ENCODE data around the gene CCN2. TPM values are rescaled to one million over a fixed set of nuclear protein-coding genes. Genes with fewer than 3 reads are reported as not detected.
A peak's percentile ranks its signal among the peaks of the same experiment; 100 is the strongest.

Gene CCN2
- total and polyA plus RNA-seq, 12 donors = 6.1 to 71.3 (median 40.7) TPM

DNA sequence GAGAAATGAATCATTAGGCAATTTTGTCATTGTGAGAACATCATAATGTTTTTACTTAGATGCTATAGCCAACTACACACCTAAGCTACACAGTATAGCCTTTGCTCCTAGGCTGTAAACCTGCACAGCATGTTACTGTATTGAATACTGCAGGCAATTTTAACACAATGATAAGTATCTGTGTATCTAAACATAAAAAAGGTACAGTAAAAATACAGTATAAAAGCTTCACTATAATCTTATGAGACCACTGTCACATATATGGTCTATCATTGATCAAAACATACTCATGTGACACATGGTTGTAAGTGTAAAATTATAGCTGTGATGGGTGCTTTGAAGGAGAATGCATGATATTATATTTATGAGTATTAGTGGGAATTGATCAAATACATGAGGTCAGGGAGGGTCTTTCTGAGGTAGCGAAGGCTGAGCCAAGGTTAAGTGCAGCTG, 29.2 kb upstream of the CCN2 start:
- no peaks in the 10 kb centered on the region for H3K27me3 ChIP-seq
- no peak for ATAC-seq
- H3K27ac ChIP-seq = no peak overlapping the region
- H3K4me3 ChIP-seq = no peak overlapping the region
- H3K9me3 ChIP-seq = no peaks in the 10 kb centered on the region
- 97 to 98% methylated on average over 1 of the region's 1 CpG for WGBS, 2 donors
- TF ChIP-seq, protein P1, sequence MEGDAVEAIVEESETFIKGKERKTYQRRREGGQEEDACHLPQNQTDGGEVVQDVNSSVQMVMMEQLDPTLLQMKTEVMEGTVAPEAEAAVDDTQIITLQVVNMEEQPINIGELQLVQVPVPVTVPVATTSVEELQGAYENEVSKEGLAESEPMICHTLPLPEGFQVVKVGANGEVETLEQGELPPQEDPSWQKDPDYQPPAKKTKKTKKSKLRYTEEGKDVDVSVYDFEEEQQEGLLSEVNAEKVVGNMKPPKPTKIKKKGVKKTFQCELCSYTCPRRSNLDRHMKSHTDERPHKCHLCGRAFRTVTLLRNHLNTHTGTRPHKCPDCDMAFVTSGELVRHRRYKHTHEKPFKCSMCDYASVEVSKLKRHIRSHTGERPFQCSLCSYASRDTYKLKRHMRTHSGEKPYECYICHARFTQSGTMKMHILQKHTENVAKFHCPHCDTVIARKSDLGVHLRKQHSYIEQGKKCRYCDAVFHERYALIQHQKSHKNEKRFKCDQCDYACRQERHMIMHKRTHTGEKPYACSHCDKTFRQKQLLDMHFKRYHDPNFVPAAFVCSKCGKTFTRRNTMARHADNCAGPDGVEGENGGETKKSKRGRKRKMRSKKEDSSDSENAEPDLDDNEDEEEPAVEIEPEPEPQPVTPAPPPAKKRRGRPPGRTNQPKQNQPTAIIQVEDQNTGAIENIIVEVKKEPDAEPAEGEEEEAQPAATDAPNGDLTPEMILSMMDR (IDR thresholded peaks at IDR 0.05) = no peak
- no peak for DNase-seq
- H3K36me3 ChIP-seq = no peaks in the 10 kb centered on the region
- H3K4me1 ChIP-seq = peaks cover 0 to 36% (median 9%) of the 10 kb centered on the region in 9 donors
- intact Hi-C loops (cut with DNase I) = no loop called here

DNA sequence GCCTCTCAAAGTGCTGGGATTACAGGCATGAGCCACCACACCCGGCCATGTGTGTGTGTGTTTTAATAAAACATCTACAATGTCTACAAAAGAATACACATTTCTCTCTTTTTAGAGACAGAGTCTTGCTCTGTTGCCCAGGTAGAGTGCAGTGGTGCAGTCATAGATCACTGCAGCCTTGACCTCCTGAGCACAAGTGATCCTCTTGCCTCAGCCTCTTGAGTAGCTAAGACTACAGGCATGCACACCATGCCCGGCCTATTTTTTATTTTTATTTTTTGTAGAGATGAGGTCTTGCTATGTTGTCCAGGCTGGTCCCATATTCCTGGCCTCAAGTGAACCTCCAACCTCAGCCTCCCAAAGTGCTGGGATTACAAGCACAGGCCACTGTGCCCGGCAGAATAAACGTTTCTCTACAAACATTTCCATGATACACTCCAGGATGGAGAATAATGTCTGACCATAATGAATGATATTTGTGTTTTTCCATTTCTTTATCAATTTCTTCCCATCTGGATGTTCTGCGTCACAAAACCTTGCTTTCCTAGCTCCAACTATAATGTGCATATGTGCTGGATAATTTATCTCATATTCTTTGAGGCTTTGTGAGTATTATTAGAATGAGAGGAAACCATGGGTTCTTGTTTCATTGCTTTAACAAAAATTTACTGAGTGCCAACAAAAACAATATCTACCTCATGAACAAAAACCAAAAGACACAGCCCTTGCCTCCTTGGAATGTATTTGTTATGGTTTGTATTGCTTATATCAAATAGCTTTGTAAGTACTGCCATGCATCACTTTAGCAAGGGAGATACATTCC, 28.6 kb upstream of the CCN2 start:
- WGBS, 2 donors = 89 to 92% methylated on average over 5 of the region's 5 CpGs
- Histone ChIP-seq H3K4me1 (peaks cover 0 to 36% (median 9%) of the 10 kb centered on the region in 9 donors), H3K27ac (no peak overlapping the region), H3K4me3 (no peak overlapping the region), H3K9me3 (no peaks in the 10 kb centered on the region), H3K27me3 (no peaks in the 10 kb centered on the region), H3K36me3 (no peaks in the 10 kb centered on the region)
- no peak for ATAC-seq
- intact Hi-C loops (cut with DNase I) = no loop called here
- DNase-seq = no peak
- TF ChIP-seq, protein P1 (IDR thresholded peaks at IDR 0.05) = no peak

DNA sequence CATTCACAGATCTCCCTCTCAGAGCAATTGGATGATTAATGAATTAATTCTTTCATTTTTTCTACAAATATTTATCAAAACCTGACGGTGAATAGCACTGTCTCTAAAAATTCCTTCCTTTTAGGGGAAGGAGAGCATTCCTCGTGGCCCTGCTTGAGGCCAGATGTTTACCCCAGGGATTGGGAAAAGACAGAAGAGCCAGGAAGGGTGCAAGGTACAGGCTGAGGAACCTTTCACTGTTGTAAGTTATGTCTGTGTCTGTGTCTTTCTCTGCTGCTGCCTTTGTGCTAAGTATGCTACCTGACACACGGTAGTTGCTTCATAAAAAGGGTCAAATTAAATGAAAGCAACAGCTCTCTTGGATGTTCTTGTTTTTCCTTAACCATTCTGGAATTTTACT, 27.4 kb upstream of the CCN2 start:
- 74 to 75% methylated on average over 3 of the region's 3 CpGs for WGBS, 2 donors
- Histone ChIP-seq H3K27me3 (no peaks in the 10 kb centered on the region), H3K36me3 (no peaks in the 10 kb centered on the region), H3K4me1 (peaks cover 0 to 36% (median 9%) of the 10 kb centered on the region in 9 donors), H3K9me3 (no peaks in the 10 kb centered on the region), H3K27ac (no peak overlapping the region), H3K4me3 (no peak overlapping the region)
- TF ChIP-seq, protein P1 (IDR thresholded peaks at IDR 0.05) = no peak
- intact Hi-C loops (cut with DNase I) = no loop called here
- ATAC-seq (no peak), DNase-seq (no peak)

DNA sequence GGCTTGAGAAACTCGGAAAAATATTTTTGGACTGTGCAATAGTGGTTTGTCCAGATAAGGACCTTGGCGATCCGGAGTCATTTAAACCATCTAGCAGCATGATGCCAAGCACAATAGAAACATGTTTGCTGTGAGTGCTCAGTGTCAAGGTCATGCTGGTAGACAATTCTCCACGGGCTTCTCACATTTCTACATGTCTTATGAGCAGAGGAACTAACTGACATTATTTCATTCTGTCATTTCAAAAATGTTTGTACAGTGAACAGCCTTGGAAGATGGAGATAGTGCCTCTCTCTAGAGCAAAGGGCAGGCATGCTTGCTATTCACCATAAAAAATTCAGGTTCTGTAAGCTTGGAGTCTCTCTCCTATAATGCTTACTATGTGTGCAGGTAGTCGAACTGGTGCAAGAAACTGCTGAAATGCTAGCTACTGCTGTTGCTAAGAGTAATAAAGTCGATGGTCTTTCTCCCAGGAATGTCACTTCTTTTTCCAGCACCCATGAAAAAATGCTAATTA, 25.4 kb upstream of the CCN2 start:
- H3K27ac ChIP-seq = no peak overlapping the region
- no peaks in the 10 kb centered on the region for H3K9me3 ChIP-seq
- no peaks in the 10 kb centered on the region for H3K36me3 ChIP-seq
- no peak overlapping the region for H3K4me3 ChIP-seq
- ATAC-seq (peak in 5 of 8 donors; percentile 35 to 57 (median 42)), DNase-seq (no peak)
- TF ChIP-seq, protein P1 (IDR thresholded peaks at IDR 0.05) = no peak
- intact Hi-C loops (cut with DNase I) = no loop called here
- H3K4me1 ChIP-seq = peaks cover 0 to 24% (median 8%) of the 10 kb centered on the region in 9 donors
- H3K27me3 ChIP-seq = no peaks in the 10 kb centered on the region
- WGBS, 2 donors = 22 to 44% methylated on average over 6 of the region's 6 CpGs

Measured in heart right ventricle (tissue), 16 donors.